GM12878 (cell line): Measurements from ENCODE around the gene GGACT. TPM values are rescaled to one million over a fixed set of nuclear protein-coding genes. Genes with fewer than 3 reads are reported as not detected.

Experiments
- ATAC-seq: fragments of 200-7000 bp; cut with Tn5 transposase; 3 replicates; pipeline ENCODE4 v1.9.1; 2020; ENCODE audit warnings: mild to moderate bottlenecking, moderate library complexity
- BruUV-seq: library from RNA; stranded (reverse); fragments of 400-500 nt; replicated peaks from 2 replicates; lab custom pipeline; 2021; lab: Mats Ljungman, UMichigan
- CTCF ChIA-PET: fragments of 300-600 bp; sonication (Branson Sonifier 250); formaldehyde crosslinking; extraction: SDS; loops from one replicate; lab custom pipeline; 2021; ENCODE audit warnings: inconsistent platforms; lab: Yijun Ruan, JAX
- POLR2A ChIA-PET: fragments of 350-600 bp; formaldehyde crosslinking; extraction: SDS; loops from one replicate; lab custom pipeline; 2021; ENCODE audit warnings: inconsistent platforms; lab: Charles Lee
- RAD21 ChIA-PET: fragments of 300-600 bp; sonication (Branson Sonifier 250); formaldehyde crosslinking; loops from one replicate; lab custom pipeline; 2023; ENCODE audit warnings: antibody characterized with exemption; ENCODE audit not compliant: unreplicated experiment; lab: Charles Lee
- SMC1A ChIA-PET: fragments of 300-600 bp; sonication (Branson Sonifier 250); formaldehyde crosslinking; loops from one replicate; lab custom pipeline; 2023; ENCODE audit not compliant: unreplicated experiment, uncharacterized antibody; lab: Charles Lee
- DNase-seq: peaks from one replicate; pipeline ENCODE4 v3.0.0-alpha.2; 2011; ENCODE audit warnings: low read depth, low spot score
- FAIRE-seq: peaks from 3 replicates; lab custom pipeline; 2011; peaks lifted over from hg19 to GRCh38; lab: Jason Lieb, UNC
- H2AFZ ChIP-seq: 2 replicates; pipeline ENCODE4 v1.6.0; 2011; ENCODE audit warnings: low read depth, low read length, control low read depth; ENCODE audit not compliant: control insufficient read depth
- H3K27ac ChIP-seq: 2 replicates; pipeline ENCODE4 v1.5.1; 2011; ENCODE audit warnings: control low read depth; ENCODE audit not compliant: control insufficient read depth, insufficient read depth
- H3K27me3 ChIP-seq, 2 experiments: replicated peaks in 1 of 2; 2 replicates each; pipeline versions ENCODE4 v1.6.0 to v1.6.1; 2011; ENCODE audit warnings: low read length in 1 of 2; ENCODE audit not compliant: control insufficient read depth in 2 of 2, insufficient read depth in 2 of 2
- H3K36me3 ChIP-seq, 2 experiments: 2 replicates each; pipeline ENCODE4 v1.5.1; 2011; ENCODE audit warnings: low read length in 1 of 2; ENCODE audit not compliant: control insufficient read depth in 2 of 2, insufficient read depth in 2 of 2
- H3K4me1 ChIP-seq: 2 replicates; pipeline ENCODE4 v1.6.1; 2011; ENCODE audit warnings: mild to moderate bottlenecking, low read length, moderate library complexity, mixed read lengths; ENCODE audit not compliant: control insufficient read depth, insufficient read depth
- H3K4me2 ChIP-seq: 2 replicates; pipeline ENCODE4 v1.6.0; 2011; ENCODE audit warnings: control low read depth; ENCODE audit not compliant: control insufficient read depth, insufficient read depth
- H3K4me3 ChIP-seq: fragments of 200-600 bp; sonication (generic); 2 replicates; pipeline ENCODE4 v1.5.1; 2016
- H3K79me2 ChIP-seq: 2 replicates; pipeline ENCODE4 v1.6.0; 2011; ENCODE audit warnings: low read length; ENCODE audit not compliant: control insufficient read depth, insufficient read depth
- H3K9ac ChIP-seq: 2 replicates; pipeline ENCODE4 v1.8.0; 2011; ENCODE audit warnings: low read length, control low read depth, mixed read lengths; ENCODE audit not compliant: control insufficient read depth, insufficient read depth
- H3K9me3 ChIP-seq: replicated peaks from 3 replicates; pipeline ENCODE4 v1.5.1; 2011; ENCODE audit warnings: mild to moderate bottlenecking, low read length; ENCODE audit not compliant: control insufficient read depth, insufficient read depth
- H4K20me1 ChIP-seq: 2 replicates; pipeline ENCODE4 v1.6.0; 2011; ENCODE audit not compliant: control insufficient read depth, insufficient read depth
- ATF2 ChIP-seq: IDR thresholded peaks from 2 replicates; pipeline ENCODE4 v1.6.1; 2012; ENCODE audit warnings: low read length, inconsistent platforms
- ATF3 ChIP-seq: IDR thresholded peaks from 2 replicates; pipeline ENCODE4 v1.6.1; 2011; ENCODE audit warnings: low read depth, mild to moderate bottlenecking, low read length, moderate library complexity, borderline replicate concordance; ENCODE audit errors: extremely low read depth
- BRCA1 ChIP-seq: IDR thresholded peaks from 2 replicates; pipeline ENCODE4 v1.6.1; 2011; ENCODE audit warnings: low read depth, low read length, improper control_type of control experiment
- CBFB ChIP-seq: IDR thresholded peaks from 2 replicates; pipeline ENCODE4 v1.6.1; 2016; ENCODE audit warnings: antibody characterized with exemption, low read depth
- E4F1 ChIP-seq: fragments of 450-650 bp; IDR thresholded peaks from 2 replicates; pipeline ENCODE4 v1.6.1; 2018; ENCODE audit warnings: borderline replicate concordance, mild to moderate bottlenecking; ENCODE audit not compliant: partially characterized antibody
- ESRRA ChIP-seq: IDR thresholded peaks from 2 replicates; pipeline ENCODE4 v1.6.1; 2012; ENCODE audit warnings: mild to moderate bottlenecking, low read length, improper control_type of control experiment
- FOXK2 ChIP-seq: fragments of 450-650 bp; IDR thresholded peaks from 2 replicates; pipeline ENCODE4 v1.6.1; 2017; ENCODE audit warnings: mild to moderate bottlenecking, moderate library complexity
- IRF4 ChIP-seq: IDR thresholded peaks from 2 replicates; pipeline ENCODE4 v1.6.1; 2011; ENCODE audit warnings: low read depth, low read length
- KDM1A ChIP-seq: fragments of 200-600 bp; sonication (generic); IDR thresholded peaks from 2 replicates; pipeline ENCODE4 v1.6.1; 2016; ENCODE audit warnings: borderline replicate concordance
- NFYA ChIP-seq: IDR thresholded peaks from 2 replicates; pipeline ENCODE4 v1.6.1; 2011; ENCODE audit warnings: low read depth, mild to moderate bottlenecking, low read length, improper control_type of control experiment, borderline replicate concordance
- NR2F1 ChIP-seq: fragments of 450-650 bp; conservative IDR thresholded peaks from 2 replicates; pipeline ENCODE4 v1.6.1; 2017; ENCODE audit warnings: mild to moderate bottlenecking
- WGBS: methylation state at CpG from one replicate; pipeline ENCODE4 v1.1.6; 2016; ENCODE audit warnings: low lambda C conversion rate; ENCODE audit not compliant: insufficient replicate concordance, insufficient coverage; ENCODE audit errors: missing lambda C conversion rate; 5-methylcytosine and 5-hydroxymethylcytosine counted together
- in situ Hi-C: fragments of 300-500 bp; cut with MboI; formaldehyde crosslinking; loops from 9 replicates; pipeline ENCODE4 v1.14.3; 2018; ENCODE audit warnings: mixed read lengths
- intact Hi-C: fragments of 100-400 bp; cut with micrococcal nuclease; formaldehyde crosslinking; loops from one replicate; pipeline ENCODE4 v1.14.2; 2022; ENCODE audit not compliant: unreplicated experiment
- polyA plus RNA-seq, 11 experiments: library from polyadenylated mRNA; depleted of rRNA in 4 of 11; unstranded in 6 of 11; stranded (reverse) in 5 of 11; fragments of >200 nt; fragmentation: Nextera tagmentation in 4 of 11; fragmentation: Illumina TruSeq in 1 of 11; extraction: Ambion mirVana in 4 of 11; extraction: Trizol in 1 of 11; gene quantifications; 1 replicate in 1 of 11; 2 replicates in 10 of 11; pipeline versions ENCODE4 v1.2.1 to v1.2.3, GENCODE V29; 2011 to 2016; ENCODE audit warnings: inconsistent platforms in 2 of 11, missing spikeins in 2 of 11, low read depth in 1 of 11
- total RNA-seq, 4 experiments: library from RNA; depleted of rRNA in 3 of 4; stranded (reverse); fragments of >200 nt in 3 of 4; fragmentation: Illumina TruSeq in 1 of 4; extraction: Trizol in 1 of 4; gene quantifications; 2 replicates each; pipeline versions ENCODE4 v1.2.1 to v1.2.3, GENCODE V29; 2013 to 2021

GGACT gene
- total and polyA plus RNA-seq, 10 of the 15 experiments (the other 5 are each of a cell fraction or from before 2014, with no cell fraction given) = 0.61 to 8.8 (median 4.2) TPM

GRCh38 chr13:100584896-100585295 lies 3.7 kb downstream of the GGACT start:
- Histone ChIP-seq H3K36me3 (no peaks in the 10 kb centered on the region), H2AFZ (no peak overlapping the region), H3K4me3 (no peak overlapping the region), H3K27me3 (no peaks in the 10 kb centered on the region), H3K27ac (no peak overlapping the region), H4K20me1 (no peaks in the 10 kb centered on the region), H3K9me3 (no peaks in the 10 kb centered on the region), H3K4me1 (peaks cover 6% of the 10 kb centered on the region; the same call in 1 of the 2 replicates), H3K79me2 (no peaks in the 10 kb centered on the region), H3K9ac (no peak overlapping the region), H3K4me2 (no peak overlapping the region)
- in situ Hi-C loops (no loop called here), intact Hi-C loops (no loop called here)
- no TSS peak for BruUV-seq
- WGBS = 86% methylated on average over 5 of the region's 5 CpGs
- no peak for FAIRE-seq
- CTCF ChIA-PET = interaction anchor here (4.2 kb wide), 1 partner anchor 11 kb away, joined by 34 read pairs; no protein-coding TSS in a partner anchor
- TF ChIP-seq ESRRA = no peak
- TF ChIP-seq NR2F1 = no peak
- TF ChIP-seq NFYA = no peak
- no peak for TF ChIP-seq ATF3
- TF ChIP-seq ATF2 = no peak
- TF ChIP-seq BRCA1 = no peak
- TF ChIP-seq CBFB = no peak
- no peak for TF ChIP-seq IRF4
- TF ChIP-seq FOXK2 = no peak
- no peak for TF ChIP-seq E4F1
- TF ChIP-seq KDM1A = no peak
- POLR2A ChIA-PET = no interaction called here
- no peak for ATAC-seq
- no peak for DNase-seq
- RAD21 ChIA-PET = no interaction called here
- SMC1A ChIA-PET = no interaction called here
